H1 (cell line): ENCODE results near the gene FES. TPM values are rescaled to one million over a fixed set of nuclear protein-coding genes. Genes with fewer than 3 reads are reported as not detected.
A peak's percentile ranks its signal among the peaks of the same experiment; 100 is the strongest.

ENCODE experiments used
- CTCF ChIA-PET: fragments of 300-600 bp; sonication (Branson Sonifier 250); formaldehyde crosslinking; loops from one replicate; lab custom pipeline; 2021; ENCODE audit not compliant: partially characterized antibody; lab: Charles Lee
- POLR2A ChIA-PET: fragments of 300-600 bp; sonication (Branson Sonifier 250); formaldehyde crosslinking; loops from one replicate; lab custom pipeline; 2021; ENCODE audit warnings: inconsistent platforms; ENCODE audit not compliant: partially characterized antibody; lab: Charles Lee
- DNase-seq, 2 experiments: peaks; one replicate each; pipeline versions ENCODE4 v3.0.0 to v3.0.0-alpha.2; 2010 to 2022; ENCODE audit warnings: low spot score in 2 of 2, low read depth in 1 of 2, mixed read lengths in 1 of 2
- FAIRE-seq: peaks from 2 replicates; lab custom pipeline; 2011; peaks lifted over from hg19 to GRCh38; lab: Jason Lieb, UNC
- H2AFZ ChIP-seq: 2 replicates; pipeline ENCODE4 v1.8.1; 2012; ENCODE audit warnings: low read length, inconsistent platforms
- H2AK5ac ChIP-seq: 2 replicates; pipeline ENCODE4 v1.6.1; 2013; ENCODE audit warnings: low read depth, low read length
- H2BK120ac ChIP-seq: replicated peaks from 2 replicates; pipeline ENCODE3; 2013; ENCODE audit warnings: low read depth, low read length, inconsistent platforms
- H2BK12ac ChIP-seq: 2 replicates; pipeline ENCODE4 v1.6.1; 2013; ENCODE audit warnings: low read depth, low read length
- H2BK15ac ChIP-seq: 2 replicates; pipeline ENCODE4 v1.6.1; 2013; ENCODE audit warnings: low read length
- H2BK20ac ChIP-seq: 2 replicates; pipeline ENCODE4 v1.6.1; 2013; ENCODE audit warnings: low read length
- H2BK5ac ChIP-seq: 2 replicates; pipeline ENCODE4 v1.6.1; 2013; ENCODE audit warnings: low read depth, low read length
- H3K14ac ChIP-seq: 2 replicates; pipeline ENCODE4 v1.6.1; 2013; ENCODE audit warnings: inconsistent platforms; ENCODE audit not compliant: insufficient read length
- H3K18ac ChIP-seq: 2 replicates; pipeline ENCODE4 v1.6.1; 2013; ENCODE audit warnings: low read length; ENCODE audit errors: extremely low read depth
- H3K23ac ChIP-seq: 2 replicates; pipeline ENCODE4 v1.6.1; 2013; ENCODE audit warnings: inconsistent platforms; ENCODE audit not compliant: insufficient read length
- H3K23me2 ChIP-seq: 2 replicates; pipeline ENCODE4 v1.6.1; 2013; ENCODE audit warnings: low read depth, low read length
- H3K27ac ChIP-seq: 2 replicates; pipeline ENCODE4 v1.6.1; 2011; ENCODE audit warnings: low read depth, low read length, inconsistent platforms
- H3K27me3 ChIP-seq, 4 experiments: replicated peaks in 1 of 4; 1 replicate in 1 of 4; 2 replicates in 3 of 4; pipeline versions ENCODE4 v1.6.1 to v1.8.1; 2011 to 2013; ENCODE audit warnings: low read length in 3 of 4, mild to moderate bottlenecking in 3 of 4, inconsistent platforms in 2 of 4, mixed read lengths in 2 of 4, moderate library complexity in 1 of 4; ENCODE audit not compliant: control insufficient read depth in 3 of 4, insufficient read depth in 3 of 4; ENCODE audit errors: extremely low read depth in 1 of 4
- H3K36me3 ChIP-seq, 4 experiments: 2 replicates each; pipeline versions ENCODE4 v1.6.1 to v1.8.1; 2011 to 2013; ENCODE audit warnings: mild to moderate bottlenecking in 4 of 4, low read length in 3 of 4, moderate library complexity in 2 of 4, control low read depth in 1 of 4, inconsistent platforms in 1 of 4; ENCODE audit not compliant: insufficient read depth in 4 of 4, control insufficient read depth in 2 of 4
- H3K4ac ChIP-seq: replicated peaks from 2 replicates; pipeline ENCODE3; 2013; ENCODE audit warnings: low read length, low read depth, mixed read lengths, inconsistent platforms; ENCODE audit not compliant: insufficient read length
- H3K4me1 ChIP-seq, 4 experiments: replicated peaks in 1 of 4; 1 replicate in 1 of 4; 2 replicates in 3 of 4; pipeline versions ENCODE4 v1.6.1 to v1.8.1; 2011 to 2013; ENCODE audit warnings: low read length in 3 of 4, inconsistent platforms in 2 of 4, mixed read lengths in 1 of 4; ENCODE audit not compliant: insufficient read depth in 4 of 4, control insufficient read depth in 3 of 4
- H3K4me2 ChIP-seq, 2 experiments: 2 replicates each; pipeline versions ENCODE4 v1.6.1 to v1.8.1; 2011 to 2013; ENCODE audit warnings: low read depth in 2 of 2, low read length in 2 of 2, control low read depth in 1 of 2, inconsistent platforms in 1 of 2, mild to moderate bottlenecking in 1 of 2; ENCODE audit not compliant: insufficient read depth in 1 of 2
- H3K4me3 ChIP-seq, 4 experiments: fragments of 200-600, 300-600 bp in 1 of 4; sonication (generic), shearing (Covaris generic), sonication (Bioruptor Twin) in 1 of 4; 2 replicates each; pipeline versions ENCODE4 v1.5.1 to v1.8.1; 2011 to 2016; ENCODE audit warnings: low read length in 4 of 4, low read depth in 3 of 4, control low read depth in 2 of 4, inconsistent platforms in 2 of 4, mild to moderate bottlenecking in 2 of 4, mixed read lengths in 1 of 4, moderate library complexity in 1 of 4; ENCODE audit not compliant: insufficient read depth in 2 of 4; ENCODE audit errors: extremely low read depth in 1 of 4
- H3K56ac ChIP-seq: replicated peaks from 2 replicates; pipeline ENCODE3; 2013; ENCODE audit warnings: low read depth, mild to moderate bottlenecking, mixed read lengths, low read length, inconsistent platforms; ENCODE audit not compliant: insufficient read length
- H3K79me1 ChIP-seq: 2 replicates; pipeline ENCODE4 v1.6.1; 2013; ENCODE audit warnings: low read depth, low read length, control low read depth
- H3K79me2 ChIP-seq, 2 experiments: 2 replicates each; pipeline versions ENCODE4 v1.6.1 to v1.8.1; 2012 to 2013; ENCODE audit warnings: low read length in 2 of 2, mild to moderate bottlenecking in 2 of 2, inconsistent platforms in 1 of 2; ENCODE audit not compliant: insufficient read depth in 2 of 2, control insufficient read depth in 1 of 2
- H3K9ac ChIP-seq, 4 experiments: replicated peaks in 1 of 4; 1 replicate in 1 of 4; 2 replicates in 3 of 4; pipeline versions ENCODE4 v1.6.1 to v1.8.1; 2011 to 2013; ENCODE audit warnings: low read depth in 3 of 4, low read length in 3 of 4, control low read depth in 2 of 4, mild to moderate bottlenecking in 2 of 4, moderate library complexity in 2 of 4, inconsistent platforms in 1 of 4; ENCODE audit errors: extremely low read depth in 1 of 4
- H3K9me3 ChIP-seq, 2 experiments: 2 replicates each; pipeline versions ENCODE4 v1.6.1 to v1.8.1; 2012 to 2013; ENCODE audit warnings: mild to moderate bottlenecking in 2 of 2, moderate library complexity in 2 of 2, control low read depth in 1 of 2, inconsistent platforms in 1 of 2, low read depth in 1 of 2, low read length in 1 of 2, mixed read lengths in 1 of 2; ENCODE audit not compliant: insufficient read depth in 2 of 2
- H4K20me1 ChIP-seq, 2 experiments: replicated peaks in 1 of 2; 2 replicates each; pipeline versions ENCODE3 to v1.8.1; 2011 to 2013; ENCODE audit warnings: inconsistent platforms in 2 of 2, low read length in 2 of 2, mild to moderate bottlenecking in 1 of 2; ENCODE audit not compliant: insufficient read depth in 2 of 2, control insufficient read depth in 1 of 2
- H4K5ac ChIP-seq: 2 replicates; pipeline ENCODE4 v1.6.1; 2013; ENCODE audit warnings: low read length, low read depth, mixed read lengths, inconsistent platforms; ENCODE audit not compliant: insufficient read length
- H4K8ac ChIP-seq: 2 replicates; pipeline ENCODE4 v1.8.0; 2013; ENCODE audit warnings: mild to moderate bottlenecking, moderate library complexity, low read length, inconsistent platforms; ENCODE audit not compliant: insufficient read depth; ENCODE audit errors: extremely low read depth
- H4K91ac ChIP-seq: replicated peaks from 2 replicates; pipeline ENCODE3; 2013; ENCODE audit warnings: low read length, mixed read lengths, inconsistent platforms; ENCODE audit not compliant: insufficient read length
- CTBP2 ChIP-seq: IDR thresholded peaks from 2 replicates; pipeline ENCODE4 v1.7.0; 2011; ENCODE audit warnings: borderline replicate concordance, mild to moderate bottlenecking, moderate library complexity, mixed read lengths, low read length; ENCODE audit not compliant: insufficient read depth, insufficient read length
- HDAC2 ChIP-seq, 2 experiments: fragments of 300-600 bp in 1 of 2; sonication (generic) in 1 of 2; IDR thresholded peaks; 2 replicates each; pipeline ENCODE4 v1.6.1; 2011 to 2012; ENCODE audit warnings: low read depth in 2 of 2, low read length in 2 of 2, mild to moderate bottlenecking in 2 of 2, moderate library complexity in 2 of 2, borderline replicate concordance in 1 of 2, inconsistent platforms in 1 of 2
- KDM1A ChIP-seq: fragments of 200-600, 300-600 bp; sonication (generic); IDR thresholded peaks from 2 replicates; pipeline ENCODE4 v1.7.1; 2016; ENCODE audit warnings: mild to moderate bottlenecking, low read length, borderline replicate concordance
- KDM4A ChIP-seq: IDR thresholded peaks from one replicate; pipeline ENCODE4 v1.7.1; 2012; ENCODE audit warnings: low read depth, mild to moderate bottlenecking, moderate library complexity, low read length, inconsistent platforms; ENCODE audit not compliant: severe bottlenecking
- KDM5A ChIP-seq: fragments of 200-600 bp; IDR thresholded peaks from 2 replicates; pipeline ENCODE4 v1.7.1; 2012; ENCODE audit warnings: mild to moderate bottlenecking, low read length, inconsistent platforms, mixed read lengths
- MAFK ChIP-seq: IDR thresholded peaks from 2 replicates; pipeline ENCODE4 v1.6.1; 2012; ENCODE audit warnings: low read depth, mild to moderate bottlenecking, improper control_type of control experiment, low read length
- PHF8 ChIP-seq: fragments of 200-600 bp; sonication (generic); conservative IDR thresholded peaks from 2 replicates; pipeline ENCODE4 v1.7.1; 2012; ENCODE audit warnings: low read depth, mild to moderate bottlenecking, inconsistent platforms, low read length, moderate library complexity
- RFX5 ChIP-seq: IDR thresholded peaks from 2 replicates; pipeline ENCODE4 v1.6.1; 2011; ENCODE audit warnings: low read depth, low read length, improper control_type of control experiment, borderline replicate concordance
- SAP30 ChIP-seq: fragments of 300-600 bp; sonication (generic); IDR thresholded peaks from 2 replicates; pipeline ENCODE4 v1.7.1; 2012; ENCODE audit warnings: low read length, moderate library complexity, mild to moderate bottlenecking, inconsistent platforms; ENCODE audit not compliant: insufficient read depth, insufficient replicate concordance
- SIRT6 ChIP-seq: IDR thresholded peaks from one replicate; pipeline ENCODE4 v1.7.1; 2012; ENCODE audit warnings: low read length, inconsistent platforms
- SP2 ChIP-seq: IDR thresholded peaks from 2 replicates; pipeline ENCODE4 v1.6.1; 2012; ENCODE audit warnings: mild to moderate bottlenecking, low read length, inconsistent platforms
- SP4 ChIP-seq: IDR thresholded peaks from 2 replicates; pipeline ENCODE4 v1.6.1; 2012; ENCODE audit warnings: low read length, inconsistent platforms
- TAF1 ChIP-seq: IDR thresholded peaks from 2 replicates; pipeline ENCODE4 v1.6.1; 2011; ENCODE audit warnings: mild to moderate bottlenecking, low read depth, low read length
- TBP ChIP-seq: IDR thresholded peaks from 2 replicates; pipeline ENCODE4 v1.6.1; 2011; ENCODE audit warnings: low read depth, low read length, improper control_type of control experiment
- WGBS, 2 experiments: shearing (Covaris generic) in 1 of 2; methylation state at CpG; one replicate each; pipeline versions ENCODE4 v1.1.6 to v1.1.7; 2013 to 2015; ENCODE audit warnings: low lambda C conversion rate in 2 of 2, mixed read lengths in 2 of 2, inconsistent platforms in 1 of 2, low coverage in 1 of 2, missing lambda C conversion rate in 1 of 2; ENCODE audit not compliant: insufficient replicate concordance in 2 of 2, insufficient coverage in 1 of 2, insufficient read length in 1 of 2; ENCODE audit errors: extremely low coverage in 1 of 2, missing lambda C conversion rate in 1 of 2; 5-methylcytosine and 5-hydroxymethylcytosine counted together
- polyA plus RNA-seq, 7 experiments: library from polyadenylated mRNA; depleted of rRNA in 3 of 7; stranded (reverse) in 5 of 7; unstranded in 2 of 7; fragments of >200 nt in 5 of 7; fragments of 200-250 nt in 2 of 7; gene quantifications; 1 replicate in 5 of 7; 2 replicates in 1 of 7; 4 replicates in 1 of 7; pipeline versions ENCODE4 v1.2.1 to v1.2.3, GENCODE V29; 2011 to 2013; ENCODE audit warnings: missing spikeins in 2 of 7, mixed read lengths in 2 of 7
- total RNA-seq: library from RNA; stranded (reverse); fragmentation: NEBNext Ultra II Directional; extraction: Animal tissue kit (Norgen Biotek cat#: 25700); gene quantifications from 2 replicates; pipeline ENCODE4 v1.2.1, GENCODE V29; 2021

FES gene
- total and polyA plus RNA-seq, 2 of the 8 experiments (the other 6 are each of a cell fraction or from before 2014, with no cell fraction given) = 8.5 to 8.6 TPM

DNA sequence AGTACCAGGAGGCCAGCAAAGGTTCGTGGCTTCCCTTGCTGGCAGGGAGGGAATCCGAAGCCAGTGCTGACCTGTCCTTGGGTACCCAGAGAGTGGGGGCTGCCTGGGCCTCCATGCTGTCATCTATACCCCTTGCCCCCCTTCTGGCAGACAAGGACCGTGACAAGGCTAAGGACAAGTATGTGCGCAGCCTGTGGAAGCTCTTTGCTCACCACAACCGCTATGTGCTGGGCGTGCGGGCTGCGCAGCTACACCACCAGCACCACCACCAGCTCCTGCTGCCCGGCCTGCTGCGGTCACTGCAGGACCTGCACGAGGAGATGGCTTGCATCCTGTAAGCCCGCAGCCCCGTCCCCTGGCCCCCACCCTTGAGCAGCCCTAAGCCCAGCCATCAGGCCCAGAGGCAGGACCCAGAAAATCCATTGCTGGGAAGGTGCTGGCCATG is 2.8 kb downstream of the FES start:
- POLR2A ChIA-PET = interaction anchor here (1.2 to 4.7 kb wide), 3 partner anchors 9 to 104 kb away, joined by 3 to 22 read pairs (median 5); no protein-coding TSS in a partner anchor
- TF ChIP-seq KDM4A (no peak), RFX5 (no peak), PHF8 (no peak), MAFK (no peak), KDM1A (no peak), SP2 (no peak), HDAC2 (IDR thresholded peaks at IDR 0.05; ENCODE audit: borderline replicate concordance in 1 of 2, low read depth in 2 of 2, low read length in 2 of 2) (no peak), CTBP2 (no peak), SAP30 (no peak), SP4 (no peak), TBP (no peak), TAF1 (no peak), SIRT6 (no peak), KDM5A (no peak)

More for the DNA sequence above, 2.8 kb downstream of the FES start:
- Histone ChIP-seq H2BK12ac (no peak overlapping the region), H3K79me2 (no peaks in the 10 kb centered on the region), H3K4ac (no peak overlapping the region), H3K18ac (no peak overlapping the region), H3K4me2 (no peak overlapping the region), H4K5ac (no peak overlapping the region), H3K27me3 (no peaks in the 10 kb centered on the region), H3K4me1 (peaks cover 0 to 24% (median 15%) of the 10 kb centered on the region in 4 experiments; a peak in 6 of 7 replicates), H2BK15ac (no peak overlapping the region), H3K9me3 (no peaks in the 10 kb centered on the region), H4K20me1 (peaks cover 0 to 4% of the 10 kb centered on the region in 2 experiments), H3K14ac (no peak overlapping the region), H4K91ac (no peak overlapping the region), H2BK120ac (no peak overlapping the region), H2AK5ac (no peak overlapping the region), H2AFZ (no peak overlapping the region), H4K8ac (peak overlapping the region; percentile 35; the same call in 1 of the 2 replicates), H3K9ac (no peak overlapping the region), H3K27ac (no peak overlapping the region), H3K79me1 (no peaks in the 10 kb centered on the region; the same call in 1 of the 2 replicates), H3K23ac (no peak overlapping the region), H3K23me2 (no peaks in the 10 kb centered on the region; the same call in 1 of the 2 replicates), H3K4me3 (no peak overlapping the region), H3K56ac (no peak overlapping the region), H2BK5ac (no peak overlapping the region), H2BK20ac (no peak overlapping the region), H3K36me3 (no peaks in the 10 kb centered on the region)
- CTCF ChIA-PET = interaction anchor here (0.8 to 5.5 kb wide), 23 partner anchors 13 to 408 kb away, joined by 3 to 132 read pairs (median 17); partner anchors contain the start of genes FURIN, HDDC3, MAN2A2 and UNC45A
- WGBS, 2 experiments = 93% methylated on average over 11 of the region's 13 CpGs; no CpG with 5 or more reads in 1 of the 2 experiments
- FAIRE-seq (no peak), DNase-seq (no peak)
